Measurements from ENCODE around the gene CPNE2.
A peak's percentile ranks its signal among the peaks of the same experiment; 100 is the strongest.
"Not testable (repeated sequence)": the region's sequence is repeated elsewhere in the genome, so short reads cannot be mapped to it uniquely, and the experiment has no call there.

Gene CPNE2

GRCh38 chr16:57105184-57105583, 12.8 kb downstream of the CPNE2 start:
- TF ChIP-seq CTCF (conservative IDR thresholded peaks at IDR 0.05; ENCODE audit: control insufficient read depth, insufficient read depth, low read depth, low read length), result no peak
- no peak for DNase-seq (ENCODE audit: low read depth)
- H3K4me3 ChIP-seq (ENCODE audit: control insufficient read depth, low read depth, low read length), result no peak overlapping the region

GRCh38 chr16:57106767-57107166, 14.4 kb downstream of the CPNE2 start:
- no peak overlapping the region for H3K4me3 ChIP-seq (ENCODE audit: control insufficient read depth, low read depth, low read length)
- no peak for TF ChIP-seq CTCF (conservative IDR thresholded peaks at IDR 0.05; ENCODE audit: control insufficient read depth, insufficient read depth, low read depth, low read length)
- DNase-seq (ENCODE audit: low read depth), result peak; percentile 24

- no peak for DNase-seq (ENCODE audit: low read depth)
- H3K4me3 ChIP-seq (ENCODE audit: control insufficient read depth, low read depth, low read length), result no peak overlapping the region
- TF ChIP-seq CTCF (conservative IDR thresholded peaks at IDR 0.05; ENCODE audit: control insufficient read depth, insufficient read depth, low read depth, low read length), result no peak
Observed at GRCh38 chr16:57107321-57107922, 15.0 kb downstream of the CPNE2 start.

GRCh38 chr16:57108432-57108831, 16.0 kb downstream of the CPNE2 start:
- TF ChIP-seq CTCF (conservative IDR thresholded peaks at IDR 0.05; ENCODE audit: control insufficient read depth, insufficient read depth, low read depth, low read length), result no peak
- no peak for DNase-seq (ENCODE audit: low read depth)
- H3K4me3 ChIP-seq (ENCODE audit: control insufficient read depth, low read depth, low read length), result no peak overlapping the region

GRCh38 chr16:57109259-57110105, 17.1 kb downstream of the CPNE2 start:
- not testable (repeated sequence) for H3K4me3 ChIP-seq (ENCODE audit: control insufficient read depth, low read depth, low read length); DNase-seq (ENCODE audit: low read depth)

- no peak for DNase-seq (ENCODE audit: low read depth)
- no peak overlapping the region for H3K4me3 ChIP-seq (ENCODE audit: control insufficient read depth, low read depth, low read length)
- TF ChIP-seq CTCF (conservative IDR thresholded peaks at IDR 0.05; ENCODE audit: control insufficient read depth, insufficient read depth, low read depth, low read length), result no peak
Observed at GRCh38 chr16:57110937-57111336, 18.6 kb downstream of the CPNE2 start.

- no peak for DNase-seq (ENCODE audit: low read depth)
- no peak overlapping the region for H3K4me3 ChIP-seq (ENCODE audit: control insufficient read depth, low read depth, low read length)
- no peak for TF ChIP-seq CTCF (conservative IDR thresholded peaks at IDR 0.05; ENCODE audit: control insufficient read depth, insufficient read depth, low read depth, low read length)
Observed at GRCh38 chr16:57111420-57111819, 19.0 kb downstream of the CPNE2 start.

Data from fibroblast of mammary gland (primary cell).